ENCODE results near the gene TLCD4. TPM values are rescaled to one million over a fixed set of nuclear protein-coding genes. Genes with fewer than 3 reads are reported as not detected.

TLCD4 gene
- total and polyA plus RNA-seq, 2 of the 8 experiments (the other 6 are each of a cell fraction or from before 2014, with no cell fraction given) = 0.79 to 4.2 TPM

DNA sequence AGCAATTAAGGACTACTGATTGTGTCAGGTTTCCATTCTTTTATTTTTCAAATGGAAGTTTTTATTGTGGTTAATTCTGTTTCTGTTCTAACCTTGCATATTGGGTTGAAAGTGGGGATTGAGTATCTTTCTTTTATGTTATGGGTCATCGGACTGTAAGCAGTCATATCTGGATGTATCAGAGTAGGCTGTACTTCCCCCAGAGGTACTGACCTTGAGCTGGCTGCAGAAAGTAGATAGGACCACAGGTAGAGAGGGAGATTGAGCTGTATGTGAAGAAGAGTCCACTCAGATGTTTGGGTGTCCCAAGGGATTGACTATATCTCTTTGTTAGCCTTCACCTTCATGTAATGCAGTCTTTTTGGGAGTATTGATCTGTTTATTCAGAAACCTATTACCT lies 23.9 kb upstream of the TLCD4 start (continued):
- TF ChIP-seq ATF2 (IDR thresholded peaks at IDR 0.05; ENCODE audit: low read length) (no peak), ZNF274 (IDR thresholded peaks at IDR 0.05; ENCODE audit: borderline replicate concordance, extremely low read depth, low read length) (no peak), NRF1 (IDR thresholded peaks at IDR 0.05; ENCODE audit: low read depth, low read length) (no peak)

All from H1 (cell line).